Brain pericyte (primary cell): ENCODE measurements around the gene ADAMTS4.

ENCODE experiments used
- DNase-seq: peaks from one replicate; pipeline ENCODE4 v3.0.0-alpha.2; 2012; ENCODE audit warnings: low read depth, low spot score

ADAMTS4 gene

GRCh38 chr1:161174911-161175310 is 23.9 kb downstream of the ADAMTS4 start:
- DNase-seq, result no peak

- no peak for DNase-seq
Measured at GRCh38 chr1:161173711-161174110, 25.1 kb downstream of the ADAMTS4 start.

GRCh38 chr1:161172776-161173376 is 26.0 kb downstream of the ADAMTS4 start:
- DNase-seq, result no peak

GRCh38 chr1:161172349-161172748 is 26.5 kb downstream of the ADAMTS4 start:
- no peak for DNase-seq

GRCh38 chr1:161171696-161172095 is 27.2 kb downstream of the ADAMTS4 start:
- DNase-seq, result no peak

GRCh38 chr1:161171191-161171590 is 27.7 kb downstream of the ADAMTS4 start:
- DNase-seq, result no peak

- DNase-seq, result no peak
Measured at GRCh38 chr1:161168906-161169305, 29.9 kb downstream of the ADAMTS4 start.

GRCh38 chr1:161166669-161167548 is 31.9 kb downstream of the ADAMTS4 start:
- DNase-seq, result no peak

GRCh38 chr1:161165742-161166668 is 32.8 kb downstream of the ADAMTS4 start, which contains the start of gene PPOX:
TSS of gene PPOX (plus strand) at chr1:161166426. CDS start at chr1:161166848, 422 bp downstream.
- peak; percentile 94 for DNase-seq

- no peak for DNase-seq
Measured at GRCh38 chr1:161164901-161165610, 33.8 kb downstream of the ADAMTS4 start.

- no peak for DNase-seq
Measured at GRCh38 chr1:161163793-161164192, 35.1 kb downstream of the ADAMTS4 start.

GRCh38 chr1:161162806-161163205 is 36.0 kb downstream of the ADAMTS4 start:
- DNase-seq, result no peak

- DNase-seq, result no peak
Measured at GRCh38 chr1:161162052-161162451, 36.8 kb downstream of the ADAMTS4 start.

- no peak for DNase-seq
Measured at GRCh38 chr1:161161652-161162051, 37.2 kb downstream of the ADAMTS4 start.

- no peak for DNase-seq
Measured at GRCh38 chr1:161160671-161161145, 38.1 kb downstream of the ADAMTS4 start.

- DNase-seq, result no peak
Measured at GRCh38 chr1:161159913-161160243, 39.0 kb downstream of the ADAMTS4 start.

GRCh38 chr1:161159087-161159912 is 39.6 kb downstream of the ADAMTS4 start, which contains the start of gene USP21:
TSS of gene USP21 (plus strand) at chr1:161159500. CDS start at chr1:161160641, 1,141 bp downstream.
- peak; percentile 53 for DNase-seq

- no peak for DNase-seq
Measured at GRCh38 chr1:161158316-161159010, 40.4 kb downstream of the ADAMTS4 start.

GRCh38 chr1:161157867-161158266 is 41.0 kb downstream of the ADAMTS4 start:
- DNase-seq, result no peak
